Right ventricle myocardium superior (tissue), 1 donor: ENCODE data around the gene LIG1. TPM values are rescaled to one million over a fixed set of nuclear protein-coding genes. Genes with fewer than 3 reads are reported as not detected.
A peak's percentile ranks its signal among the peaks of the same experiment; 100 is the strongest.

Source experiments
- ATAC-seq: fragments of 200-7000 bp; cut with Tn5 transposase; one replicate; pipeline ENCODE4 v1.9.1; 2020; ENCODE audit warnings: mild to moderate bottlenecking; ENCODE audit not compliant: poor library complexity
- DNase-seq: peaks from one replicate; pipeline ENCODE4 v3.0.0-alpha.2; 2020
- intact Hi-C: fragments of 100-400 bp; cut with DNase I; formaldehyde crosslinking; loops from one replicate; pipeline ENCODE4 v1.11.2; 2022
- total RNA-seq: library from RNA; stranded (reverse); fragmentation: NEBNext Ultra II Directional; extraction: Animal tissue kit (Norgen Biotek cat#: 25700); gene quantifications from one replicate; pipeline ENCODE4 v1.2.1, GENCODE V29; 2021
- donor health status: DM: no; HTN: yes; CAD: no; lungs with severe emphysema.

LIG1 gene
- total RNA-seq, 1 donor from 2014 or later: 2.4 TPM

DNA sequence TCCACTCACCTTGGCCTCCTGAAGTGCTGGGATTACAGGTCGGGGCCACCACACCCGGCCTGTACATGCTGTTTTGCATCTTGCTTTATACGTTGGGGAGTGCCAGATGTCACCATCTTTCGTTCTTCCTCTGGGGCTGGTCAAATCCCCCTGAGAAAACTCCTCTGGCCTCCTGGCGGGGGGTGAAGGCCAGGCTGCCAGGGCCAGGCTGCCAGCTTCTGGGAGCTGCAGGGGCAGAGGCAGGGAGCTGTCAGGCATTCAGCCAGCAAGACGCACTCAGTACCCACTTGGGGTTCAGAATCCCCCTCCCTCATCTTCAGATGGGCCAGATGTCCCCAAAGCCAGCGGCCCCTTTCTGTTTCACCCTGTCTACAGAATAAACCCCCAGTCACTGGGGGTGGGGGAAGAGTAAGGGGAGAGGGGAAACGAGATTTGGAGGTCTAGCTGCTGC lies 16.4 kb upstream of the LIG1 start:
- intact Hi-C loops: no loop called here
- ATAC-seq (no peak), DNase-seq (no peak)

DNA sequence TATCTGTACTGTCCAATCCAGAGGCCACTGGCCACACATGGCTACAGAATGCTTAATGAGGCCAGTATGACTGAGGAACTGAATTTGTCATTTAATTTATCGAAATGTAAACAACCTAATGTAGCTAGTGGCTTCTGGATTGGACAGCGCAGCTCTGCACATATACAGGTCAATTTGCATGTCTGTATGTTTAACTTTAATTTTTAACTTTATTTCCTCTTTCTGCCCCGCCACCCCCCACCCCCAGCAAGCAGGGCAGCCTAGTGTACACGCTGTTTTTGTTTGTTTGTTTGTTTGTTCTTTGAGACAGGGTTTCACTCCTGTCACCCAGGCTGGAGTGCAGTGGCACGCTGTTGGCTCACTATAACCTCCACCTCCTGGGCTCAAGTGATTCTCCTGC lies 15.9 kb upstream of the LIG1 start:
- intact Hi-C loops: no loop called here
- DNase-seq (no peak), ATAC-seq (no peak)

DNA sequence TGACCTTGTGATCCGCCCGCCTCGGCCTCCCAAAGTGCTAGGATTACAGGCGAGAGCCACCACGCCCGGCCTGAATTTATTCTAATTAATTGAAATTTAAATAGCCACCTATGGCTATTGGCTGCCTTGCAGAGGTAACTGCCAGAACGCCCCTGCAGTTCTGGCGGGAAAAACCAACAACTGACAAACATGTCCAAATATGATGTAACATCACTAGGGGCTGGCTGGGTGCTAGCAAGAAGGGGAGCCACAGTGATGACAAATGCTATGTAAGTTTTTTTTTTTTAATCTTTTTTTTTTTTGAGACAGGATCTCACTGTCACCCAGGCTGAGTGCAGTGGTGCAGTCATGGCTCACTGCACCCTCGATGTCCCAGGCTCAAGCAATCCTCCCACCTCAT lies 13.2 kb upstream of the LIG1 start:
- intact Hi-C loops: no loop called here
- DNase-seq (no peak), ATAC-seq (no peak)

DNA sequence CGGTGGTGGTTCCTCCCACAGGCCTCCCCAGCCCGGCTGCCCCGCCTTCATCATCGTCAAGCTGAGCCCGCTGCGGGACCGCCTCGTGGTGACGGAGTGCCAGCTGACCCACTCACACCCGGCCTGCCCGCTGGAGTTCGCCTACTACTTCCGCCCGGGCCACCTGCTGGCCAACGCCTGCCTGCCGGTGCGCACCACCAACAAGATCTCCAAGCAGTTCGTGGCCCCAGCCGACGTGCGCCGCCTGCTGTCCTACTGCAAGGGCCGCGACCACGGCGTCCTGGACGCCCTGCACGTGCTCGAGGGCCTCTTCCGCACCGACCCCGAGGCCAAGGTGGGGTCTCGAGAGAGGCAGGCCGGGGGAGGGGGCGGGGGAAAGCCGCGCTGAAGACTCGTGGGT lies 12.3 kb upstream of the LIG1 start:
- ATAC-seq (no peak), DNase-seq (no peak)
- intact Hi-C loops: no loop called here

DNA sequence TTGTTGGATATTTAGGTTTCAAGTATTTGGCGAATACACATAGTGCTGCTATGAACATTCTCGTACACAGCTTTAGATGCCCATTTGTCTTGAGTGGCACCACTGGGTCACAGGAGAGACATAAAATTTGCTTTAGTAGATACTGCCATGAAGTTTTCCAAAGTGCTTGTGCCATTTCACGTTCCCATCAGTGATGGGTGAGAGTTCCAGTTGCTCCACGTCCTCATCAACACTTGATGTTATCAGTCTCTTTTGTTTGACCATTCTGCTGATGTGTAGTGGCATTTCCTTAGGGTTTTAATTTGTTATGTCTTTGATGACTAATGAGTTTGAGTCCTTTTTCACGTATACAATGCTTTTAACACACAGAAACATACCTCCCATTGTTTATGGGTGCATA lies 11.4 kb upstream of the LIG1 start:
- DNase-seq (no peak), ATAC-seq (no peak)
- intact Hi-C loops: no loop called here

DNA sequence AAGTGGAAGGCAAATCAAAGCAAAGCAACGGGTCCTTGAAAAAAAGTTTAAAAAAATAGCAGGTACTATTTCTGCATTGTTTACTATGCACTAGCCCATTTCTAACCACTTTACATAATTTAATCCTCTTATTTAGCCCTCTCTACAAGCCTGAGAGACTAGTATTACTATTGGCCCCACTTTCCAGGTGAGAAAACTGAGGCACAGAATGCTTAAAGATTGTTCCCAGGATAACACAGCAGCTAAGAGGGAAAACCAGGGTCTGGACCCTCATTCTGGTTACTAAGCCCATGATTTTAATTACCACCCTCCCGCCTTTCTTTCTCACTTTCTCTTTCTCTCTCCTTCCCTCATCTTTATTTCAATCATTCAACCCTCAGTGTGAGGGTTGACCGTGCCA lies 6.1 kb upstream of the LIG1 start:
- DNase-seq: no peak
- intact Hi-C loops: no loop called here

DNA sequence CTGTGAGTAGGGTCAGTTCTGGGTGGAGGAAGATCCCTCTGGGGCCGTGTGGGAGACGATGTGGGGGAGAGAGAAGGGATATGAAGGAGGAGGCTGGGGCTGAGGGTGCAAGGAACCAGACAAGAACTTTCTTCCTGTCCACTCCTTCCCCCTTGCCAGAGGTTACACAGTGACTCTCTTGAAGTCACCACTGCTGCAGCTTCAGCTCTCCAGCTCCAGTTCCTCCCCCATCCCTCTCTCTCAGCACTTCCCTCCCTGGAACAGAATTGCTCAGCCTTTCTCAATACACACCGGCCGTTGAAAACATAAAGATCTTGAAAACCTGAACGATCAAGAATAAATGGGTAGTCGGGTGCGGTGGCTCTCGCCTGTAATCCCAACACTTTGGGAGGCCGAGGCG lies 5.4 kb upstream of the LIG1 start:
- ATAC-seq (no peak), DNase-seq (no peak)
- intact Hi-C loops: no loop called here

More for the DNA sequence above, 6.1 kb upstream of the LIG1 start:
- ATAC-seq: no peak

DNA sequence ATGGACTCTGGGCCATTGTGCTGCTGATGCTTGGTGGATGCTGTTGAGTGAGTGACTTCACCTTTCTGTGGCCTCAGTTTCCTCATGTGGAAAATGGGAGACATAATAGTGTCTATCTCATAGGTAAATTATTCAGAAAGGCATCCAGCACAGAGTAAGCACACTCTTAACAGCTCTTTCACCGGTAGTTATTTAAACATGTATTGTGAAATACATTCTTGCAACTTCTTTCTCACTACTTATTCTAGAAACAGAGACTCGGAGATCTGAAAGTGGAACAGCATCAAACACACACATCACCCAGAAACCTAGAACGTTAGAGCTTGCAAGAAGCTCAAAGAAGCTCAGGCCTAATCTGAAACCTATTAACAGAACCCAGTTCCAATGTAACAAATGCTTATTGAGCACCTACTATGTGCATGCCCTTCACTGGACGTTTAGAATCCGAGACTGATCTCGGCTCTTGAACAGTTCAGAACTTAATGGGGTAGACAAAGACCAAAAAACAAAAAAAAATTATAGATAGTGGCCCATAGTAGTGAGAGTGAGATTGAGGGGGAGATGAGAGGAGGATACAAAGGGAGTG lies 4.4 kb upstream of the LIG1 start:
- intact Hi-C loops: no loop called here
- DNase-seq: no peak
- ATAC-seq: no peak

DNA sequence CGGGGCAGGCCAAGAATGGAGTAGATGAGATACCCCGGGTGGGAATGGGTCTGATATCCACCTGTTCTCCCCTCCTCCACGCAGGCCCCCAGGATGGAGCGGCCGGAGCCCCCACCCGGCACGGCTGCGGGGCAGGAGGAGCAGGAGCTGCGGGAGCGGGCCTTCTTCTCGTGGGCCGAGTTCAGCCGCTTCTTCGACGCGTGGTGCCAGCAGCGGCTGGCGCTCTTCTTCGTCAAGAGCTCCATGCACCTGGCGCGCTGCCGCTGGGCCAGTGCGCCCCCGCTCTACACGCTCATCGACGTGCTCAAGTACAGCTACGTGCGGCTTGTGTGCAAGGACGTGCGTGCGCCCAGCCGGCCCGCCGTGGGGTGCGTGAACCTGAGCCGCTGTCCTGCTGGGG lies 1.6 kb upstream of the LIG1 start:
- ATAC-seq (no peak), DNase-seq (no peak)
- intact Hi-C loops: no loop called here

DNA sequence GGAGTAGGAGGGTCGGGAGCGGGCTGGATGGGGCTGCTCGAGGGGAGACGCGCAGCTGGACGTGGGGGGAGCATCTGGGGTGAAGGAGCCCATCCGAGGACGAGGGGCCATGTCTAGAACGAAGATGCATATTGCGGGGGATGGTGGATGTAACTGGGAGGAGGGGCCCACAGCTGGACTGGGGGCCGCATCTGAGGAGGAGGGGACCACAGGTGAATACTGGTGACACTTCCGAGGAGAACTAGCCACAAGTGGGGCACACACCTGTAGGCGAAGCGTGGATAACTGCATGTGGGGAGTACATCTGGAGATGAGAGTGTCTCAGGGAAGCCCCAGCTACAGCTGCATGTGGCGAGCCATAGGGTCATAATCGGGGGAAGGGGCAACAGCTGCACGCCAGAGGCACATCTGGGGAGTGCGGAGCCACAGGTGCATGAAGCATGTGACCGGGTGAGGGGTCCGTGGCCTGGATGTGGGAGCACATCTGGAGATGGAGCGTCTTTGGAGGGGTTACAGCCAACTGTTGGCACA lies 738 bp upstream of the LIG1 start:
- intact Hi-C loops: no loop called here
- no peak for ATAC-seq
- no peak for DNase-seq

DNA sequence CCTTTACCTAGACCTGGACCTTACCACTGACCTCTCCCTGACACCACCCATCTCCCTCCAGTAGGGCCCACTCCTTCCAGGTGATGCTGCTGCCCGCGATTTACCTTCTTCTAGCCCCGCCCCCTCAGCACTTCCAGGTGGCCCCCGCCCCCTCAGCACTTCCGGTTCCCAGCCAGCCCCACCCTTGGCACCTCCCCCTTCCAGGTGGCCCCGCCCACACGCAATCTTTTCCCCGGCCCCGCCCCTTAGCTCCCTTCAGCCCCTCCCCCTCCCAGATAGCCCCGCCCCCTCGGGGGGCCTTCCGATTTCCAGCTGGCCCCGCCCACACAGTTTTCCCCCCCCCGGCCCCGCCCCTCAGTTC lies 586 bp downstream of the LIG1 start:
- ATAC-seq (peak; percentile 46), DNase-seq (peak; percentile 81)
- intact Hi-C loops: no loop called here

DNA sequence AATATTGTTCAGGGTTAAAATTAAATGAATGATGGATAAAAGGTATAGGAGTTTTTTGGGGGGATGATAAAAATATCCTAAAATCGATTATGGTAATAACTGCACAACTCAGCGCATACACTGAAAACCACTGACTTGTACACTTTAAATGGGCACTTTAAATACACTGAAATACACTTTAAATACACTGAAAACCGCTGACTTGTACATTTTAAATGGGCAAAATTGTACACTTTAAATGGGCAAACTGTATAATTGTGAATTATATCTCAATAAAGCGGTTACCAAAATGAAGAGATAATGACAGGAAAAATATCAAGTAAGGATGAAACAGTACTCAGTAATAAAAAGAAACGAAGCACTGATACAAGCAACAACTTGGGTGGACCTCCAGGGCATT lies 1.5 kb downstream of the LIG1 start:
- ATAC-seq (no peak), DNase-seq (no peak)
- intact Hi-C loops: no loop called here

DNA sequence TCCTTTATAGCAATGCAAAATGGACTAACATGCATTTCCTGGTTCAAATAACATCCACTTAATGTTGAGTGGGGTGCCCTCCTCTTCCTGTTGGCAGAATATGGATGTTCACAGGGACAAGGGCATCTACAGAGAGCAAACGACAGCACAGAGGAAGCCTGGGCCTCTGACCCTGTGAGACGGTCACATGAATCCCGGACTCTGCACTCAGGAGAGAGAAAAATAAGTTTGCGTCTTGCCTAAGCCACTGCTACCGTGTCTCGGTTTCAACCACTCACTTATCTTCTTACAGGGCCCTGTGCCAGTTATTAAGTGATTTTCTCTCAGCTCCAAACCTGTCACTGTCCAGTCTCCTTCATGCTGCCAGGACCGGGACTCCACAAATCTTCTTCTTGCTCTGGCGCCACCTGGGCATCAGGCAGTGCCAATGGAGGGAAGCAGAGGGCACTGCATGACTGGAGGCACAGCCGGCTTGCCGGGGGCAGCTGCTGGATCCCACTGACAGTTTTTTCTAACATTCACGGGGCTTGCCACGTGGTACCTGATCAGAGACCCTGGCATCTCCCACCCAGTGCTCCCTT lies 11.8 kb downstream of the LIG1 start:
- DNase-seq (no peak), ATAC-seq (peak; percentile 80)
- intact Hi-C loops: no loop called here

DNA sequence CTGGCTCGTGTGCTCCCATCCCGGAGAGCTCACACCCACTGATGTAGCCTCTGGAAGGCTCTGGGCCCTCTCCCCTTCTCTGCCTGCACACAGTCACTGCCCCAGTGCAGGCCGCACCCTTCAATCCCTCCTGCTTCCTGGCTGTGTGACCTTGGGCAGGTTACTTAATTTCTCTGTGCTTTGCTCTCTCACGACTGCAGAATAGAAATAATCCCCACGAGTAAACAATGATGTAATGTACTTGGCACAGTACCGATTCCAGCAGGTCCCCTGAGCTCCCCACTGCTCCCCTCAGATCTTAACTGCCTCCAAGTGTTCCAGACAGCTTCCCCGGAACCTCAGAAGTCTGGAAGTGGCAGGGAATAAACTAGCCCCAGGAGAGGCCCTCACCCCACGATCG lies 16.1 kb downstream of the LIG1 start:
- intact Hi-C loops: no loop called here
- DNase-seq: no peak
- no peak for ATAC-seq

DNA sequence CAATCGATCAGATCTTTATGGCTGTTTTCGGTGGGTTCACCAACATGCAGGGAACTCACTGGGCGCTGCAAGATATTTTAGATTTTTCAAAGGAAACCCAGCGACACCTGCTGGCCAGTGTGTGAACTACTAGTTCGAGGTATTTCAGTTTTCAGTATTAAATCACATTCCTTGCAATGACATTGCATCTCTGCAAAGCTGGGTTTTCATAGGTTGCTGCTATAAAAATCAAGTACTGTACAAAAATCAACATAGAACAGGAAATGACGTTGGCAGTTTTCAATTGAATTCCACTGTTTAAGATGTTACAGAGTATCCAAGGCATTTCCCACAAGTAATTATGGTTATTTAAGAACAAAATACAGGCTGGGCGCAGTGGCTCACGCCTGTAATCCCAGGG lies 17.6 kb downstream of the LIG1 start:
- peak; percentile 63 for DNase-seq
- intact Hi-C loops: loop anchor here (2.0 kb wide), 1 partner anchor 46 kb away; no protein-coding TSS in a partner anchor

DNA sequence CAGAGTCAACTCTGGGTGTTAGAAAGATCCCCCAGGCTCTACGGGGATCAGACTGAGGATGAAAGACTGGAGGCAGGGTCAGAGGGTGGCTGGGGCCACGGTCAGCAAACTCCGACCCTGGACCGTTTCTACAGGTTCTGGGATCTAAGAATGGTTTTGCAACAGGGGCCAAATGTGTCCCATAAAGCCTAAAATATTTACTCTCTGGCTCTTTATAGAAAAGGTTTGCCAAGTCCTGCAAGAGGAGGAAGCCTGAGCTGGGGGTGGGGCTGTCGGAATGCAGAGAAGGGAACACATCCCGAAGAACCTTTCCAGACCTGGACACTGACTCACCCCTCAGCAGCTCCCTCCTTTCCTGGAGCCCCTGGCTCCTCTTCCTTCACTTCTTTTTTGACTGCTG lies 20.7 kb downstream of the LIG1 start:
- ATAC-seq (no peak), DNase-seq (no peak)
- intact Hi-C loops: no loop called here

More for the DNA sequence above, 17.6 kb downstream of the LIG1 start:
- ATAC-seq: peak; percentile 56

DNA sequence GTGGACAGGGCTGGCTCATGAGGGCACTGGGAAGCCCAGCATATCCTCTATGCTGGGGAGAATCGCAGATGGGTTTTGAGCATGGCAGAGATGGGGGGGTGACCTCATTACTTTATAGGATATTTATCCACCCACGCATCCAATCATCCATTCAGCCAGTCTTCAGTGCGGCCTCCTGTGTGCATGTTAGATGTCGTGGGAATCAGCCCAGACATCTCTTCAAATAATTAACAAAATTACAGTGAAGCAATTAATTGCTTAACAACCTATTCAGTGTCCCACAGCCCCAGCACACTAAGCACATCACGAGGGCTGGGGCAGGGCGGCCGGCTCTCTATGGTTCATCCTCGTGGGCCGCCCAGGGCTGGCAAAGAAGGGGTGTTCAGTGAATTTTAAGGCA lies 21.6 kb downstream of the LIG1 start:
- DNase-seq (no peak), ATAC-seq (no peak)
- intact Hi-C loops: no loop called here

DNA sequence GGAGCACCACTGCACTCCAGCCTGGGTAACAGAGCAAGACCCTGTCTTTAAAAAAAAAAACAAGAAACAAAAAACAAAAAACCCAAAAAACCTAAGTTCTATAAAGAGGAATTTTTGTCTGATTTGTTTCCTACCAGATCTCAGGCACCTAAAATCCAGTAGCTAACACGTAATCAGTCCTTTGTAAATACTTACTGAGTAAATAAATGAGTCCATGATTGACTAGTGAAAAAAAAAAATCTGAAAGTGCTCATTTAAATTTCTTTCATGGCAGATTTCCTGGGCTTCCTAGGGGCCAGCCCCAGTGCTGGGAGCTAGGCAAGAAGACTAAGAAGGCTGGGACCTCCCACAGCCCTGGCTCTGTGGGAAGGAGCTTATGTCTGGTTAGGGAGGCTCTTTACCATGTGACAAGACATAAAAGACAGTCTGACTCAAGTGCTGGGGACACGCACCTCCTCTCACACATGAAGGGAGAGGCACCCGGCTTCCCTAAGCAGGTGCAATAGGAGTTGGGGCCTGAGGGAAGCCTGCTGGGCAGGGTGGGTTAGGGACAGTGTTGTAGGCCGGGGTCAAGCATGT lies 22.5 kb downstream of the LIG1 start:
- no peak for DNase-seq
- no peak for ATAC-seq
- intact Hi-C loops: no loop called here

DNA sequence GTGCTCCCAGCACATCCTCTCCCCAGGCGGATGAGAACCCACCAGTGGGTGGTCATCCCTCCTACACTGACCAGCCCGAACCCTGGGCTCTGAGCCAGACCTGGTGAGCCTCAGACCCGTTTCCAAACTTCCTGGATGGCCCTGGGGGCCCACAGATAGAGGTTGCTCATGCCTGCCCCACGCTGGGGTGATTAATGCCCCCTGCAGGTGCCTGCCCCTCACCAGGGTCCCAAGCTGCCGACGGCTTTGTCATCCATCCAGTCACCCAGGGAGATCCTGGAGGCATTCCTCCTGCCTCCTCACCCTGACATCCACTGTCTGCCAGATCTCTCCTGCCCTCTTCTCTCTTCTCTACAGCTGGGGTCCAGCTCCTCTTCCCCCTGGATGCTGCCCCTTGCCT lies 31.1 kb downstream of the LIG1 start:
- intact Hi-C loops: no loop called here
- no peak for ATAC-seq
- no peak for DNase-seq

DNA sequence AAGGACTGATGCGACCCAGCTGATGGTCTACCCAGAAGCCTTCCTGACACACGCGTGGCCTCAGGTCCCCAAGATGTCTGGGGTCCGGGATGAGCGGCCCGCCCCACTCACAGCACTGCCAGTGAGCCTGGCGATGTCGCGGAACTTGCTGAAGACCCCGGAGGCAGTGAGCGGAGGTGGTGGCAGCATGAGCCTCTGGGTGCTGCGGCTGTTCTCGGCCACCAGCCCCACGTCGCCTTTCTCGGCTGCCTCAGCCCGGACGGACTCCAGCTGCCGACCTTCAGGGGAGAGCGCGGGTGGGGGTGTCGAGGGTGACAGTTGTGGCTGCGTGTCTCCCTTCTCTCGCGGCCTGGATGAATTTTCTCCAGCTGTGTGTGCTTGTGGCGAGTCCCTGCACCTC lies 32.7 kb downstream of the LIG1 start:
- ATAC-seq: no peak
- intact Hi-C loops: no loop called here
- DNase-seq: no peak

DNA sequence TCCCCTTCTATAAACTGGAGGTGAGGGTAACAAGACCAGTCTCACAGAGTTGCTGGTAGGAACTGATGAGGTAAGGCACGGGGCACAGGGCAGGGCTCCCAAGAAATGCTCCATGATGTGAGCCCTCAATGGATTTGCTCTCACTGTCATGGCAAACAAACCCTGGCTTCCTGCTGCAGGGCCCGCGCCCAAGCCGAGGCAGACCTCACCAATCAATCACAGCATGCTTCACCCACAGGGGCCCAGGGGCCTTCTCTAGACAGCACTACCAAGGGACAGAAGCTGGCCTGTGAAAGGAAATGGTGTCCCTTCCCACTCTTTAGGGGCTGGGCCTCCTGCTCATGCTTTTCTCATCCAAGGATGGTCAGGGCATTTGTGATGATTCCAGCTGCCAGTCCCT lies 33.6 kb downstream of the LIG1 start:
- DNase-seq (no peak), ATAC-seq (no peak)
- intact Hi-C loops: no loop called here
